ENCODE results near the gene COA7. TPM values are rescaled to one million over a fixed set of nuclear protein-coding genes. Genes with fewer than 3 reads are reported as not detected.
A peak's percentile ranks its signal among the peaks of the same experiment; 100 is the strongest.
"Not testable (repeated sequence)": the region's sequence is repeated elsewhere in the genome, so short reads cannot be mapped to it uniquely, and the experiment has no call there.

COA7 gene
- total and polyA plus RNA-seq, 4 experiments from 2014 or later: 2.3 to 5.3 (median 3.4) TPM

- no peaks in the 10 kb centered on the region for H3K27me3 Mint-ChIP-seq
- intact Hi-C loops (cut with micrococcal nuclease): no loop called here
- Histone ChIP-seq H3K36me3 (ENCODE audit: insufficient read depth, low read length) (peaks cover 6% of the 10 kb centered on the region), H3K4me3 (ENCODE audit: low read length in 2 of 2) (no peak overlapping the region), H3K27ac (ENCODE audit: low read depth, low read length) (no peak overlapping the region), H3K9me3 (ENCODE audit: control insufficient read depth in 1 of 2, low read length in 2 of 2) (no peaks in the 10 kb centered on the region), H3K4me1 (ENCODE audit: insufficient read depth, low read length) (peaks cover 4% of the 10 kb centered on the region), H3K27me3 (ENCODE audit: insufficient read depth, low read length) (no peaks in the 10 kb centered on the region)
- H3K36me3 Mint-ChIP-seq: peaks cover 12 to 14% of the 10 kb centered on the region in 2 donors
- H3K4me3 Mint-ChIP-seq: no peak overlapping the region
- H3K27ac Mint-ChIP-seq: no peak overlapping the region
- POLR2A ChIA-PET (ENCODE audit: partially characterized antibody): interaction anchor here (0.9 kb wide), 1 partner anchor 140 kb away, joined by 3 read pairs; the partner anchor contains the start of gene TUT4
- peaks cover 2 to 18% (median 9%) of the 10 kb centered on the region in 4 donors for H3K4me1 Mint-ChIP-seq
- H3K9me3 Mint-ChIP-seq: peaks cover 0 to 2% (median 0%) of the 10 kb centered on the region in 8 donors
- DNase-seq: no peak
- CTCF ChIA-PET (ENCODE audit: partially characterized antibody): interaction anchor here (0.7 kb wide), 1 partner anchor 60 kb away, joined by 3 read pairs; the partner anchor contains the start of gene SHISAL2A
These were observed 5.5 kb downstream of the COA7 start for GRCh38 chr1:52692697-52693096.

- Mint-ChIP-seq H3K4me1 (peaks cover 0 to 16% (median 4%) of the 10 kb centered on the region in 4 donors), H3K9me3 (no peaks in the 10 kb centered on the region), H3K4me3 (no peak overlapping the region), H3K27ac (peak overlapping the region in 2 of 7 donors; percentile 26 to 75), H3K36me3 (peaks cover 12 to 23% of the 10 kb centered on the region in 2 donors), H3K27me3 (no peaks in the 10 kb centered on the region)
- Histone ChIP-seq H3K36me3 (ENCODE audit: insufficient read depth, low read length) (peaks cover 6% of the 10 kb centered on the region), H3K9me3 (ENCODE audit: control insufficient read depth in 1 of 2, low read length in 2 of 2) (no peaks in the 10 kb centered on the region), H3K4me1 (ENCODE audit: insufficient read depth, low read length) (no peaks in the 10 kb centered on the region), H3K4me3 (ENCODE audit: low read length in 2 of 2) (no peak overlapping the region), H3K27me3 (ENCODE audit: insufficient read depth, low read length) (no peaks in the 10 kb centered on the region), H3K27ac (ENCODE audit: low read depth, low read length) (no peak overlapping the region)
- intact Hi-C loops (cut with micrococcal nuclease): no loop called here
- POLR2A ChIA-PET (ENCODE audit: partially characterized antibody): interaction anchor here (0.9 to 1.1 kb wide), 2 partner anchors 7 to 139 kb away, joined by 3 to 4 read pairs; partner anchors contain the start of gene TUT4
- no peak for DNase-seq
- CTCF ChIA-PET (ENCODE audit: partially characterized antibody): interaction anchor here (1.1 kb wide), 1 partner anchor 12 kb away, joined by 3 read pairs; no protein-coding TSS in a partner anchor
These were observed 6.3 kb downstream of the COA7 start for GRCh38 chr1:52691821-52692220.

- no peaks in the 10 kb centered on the region for H3K9me3 Mint-ChIP-seq
- no peaks in the 10 kb centered on the region for H3K27me3 ChIP-seq (ENCODE audit: insufficient read depth, low read length)
- H3K4me3 ChIP-seq (ENCODE audit: low read length in 2 of 2): no peak overlapping the region
- peaks cover 13 to 23% of the 10 kb centered on the region in 2 donors for H3K36me3 Mint-ChIP-seq
- DNase-seq: no peak
- H3K4me1 Mint-ChIP-seq: peaks cover 5 to 23% (median 7%) of the 10 kb centered on the region in 4 donors
- no peak overlapping the region for H3K4me3 Mint-ChIP-seq
- no peak overlapping the region for H3K27ac ChIP-seq (ENCODE audit: low read depth, low read length)
- H3K27me3 Mint-ChIP-seq: no peaks in the 10 kb centered on the region
- ChIA-PET POLR2A (ENCODE audit: partially characterized antibody) (interaction anchor here (0.7 to 1.2 kb wide), 10 partner anchors 16 to 322 kb away, joined by 3 to 7 read pairs (median 3); partner anchors contain the start of genes ORC1, PRPF38A and SHISAL2A), CTCF (ENCODE audit: partially characterized antibody) (interaction anchor here (0.7 to 2.9 kb wide), 22 partner anchors 9 to 321 kb away, joined by 3 to 21 read pairs (median 4); partner anchors contain the start of genes CC2D1B, ORC1, PRPF38A and TUT4)
- H3K9me3 ChIP-seq (ENCODE audit: control insufficient read depth in 1 of 2, low read length in 2 of 2): no peaks in the 10 kb centered on the region
- peaks cover 8% of the 10 kb centered on the region for H3K4me1 ChIP-seq (ENCODE audit: insufficient read depth, low read length)
- peak overlapping the region in 1 of 7 donors; percentile 31 for H3K27ac Mint-ChIP-seq
- intact Hi-C loops (cut with micrococcal nuclease): loop anchor here (1.0 to 10.0 kb wide), 9 partner anchors 50 to 560 kb away; partner anchors contain the start of genes CC2D1B, GPX7, ORC1 and PRPF38A
- peaks cover 2% of the 10 kb centered on the region for H3K36me3 ChIP-seq (ENCODE audit: insufficient read depth, low read length)
These were observed 11.3 kb downstream of the COA7 start for GRCh38 chr1:52686830-52687229.

- Mint-ChIP-seq H3K4me1 (peaks cover 5 to 23% (median 7%) of the 10 kb centered on the region in 4 donors), H3K27ac (peak overlapping the region; percentile 12 to 85 (median 81)), H3K4me3 (peak overlapping the region in 3 of 8 donors; percentile 26 to 49 (median 49)), H3K36me3 (peaks cover 13 to 20% of the 10 kb centered on the region in 2 donors)
- not testable (repeated sequence) for H3K27me3 Mint-ChIP-seq; H3K4me3 ChIP-seq (ENCODE audit: low read length in 2 of 2); H3K9me3 Mint-ChIP-seq; H3K27ac ChIP-seq (ENCODE audit: low read depth, low read length); H3K36me3 ChIP-seq (ENCODE audit: insufficient read depth, low read length); H3K4me1 ChIP-seq (ENCODE audit: insufficient read depth, low read length); H3K9me3 ChIP-seq (ENCODE audit: control insufficient read depth in 1 of 2, low read length in 2 of 2); H3K27me3 ChIP-seq (ENCODE audit: insufficient read depth, low read length)
- POLR2A ChIA-PET (ENCODE audit: partially characterized antibody): interaction anchor here (0.7 to 1.7 kb wide), 13 partner anchors 11 to 321 kb away, joined by 3 to 7 read pairs (median 3); partner anchors contain the start of genes ORC1, PRPF38A, SHISAL2A and TUT4
- intact Hi-C loops (cut with micrococcal nuclease): loop anchor here (1.0 to 10.0 kb wide), 9 partner anchors 49 to 559 kb away; partner anchors contain the start of genes CC2D1B, GPX7, ORC1 and PRPF38A
- CTCF ChIA-PET (ENCODE audit: partially characterized antibody): interaction anchor here (0.6 to 2.9 kb wide), 32 partner anchors 10 to 563 kb away, joined by 3 to 21 read pairs (median 4); partner anchors contain the start of genes CC2D1B, ORC1, PRPF38A and TUT4
- peak; percentile 80 to 84 (median 81) for DNase-seq
These were observed 11.8 kb downstream of the COA7 start for GRCh38 chr1:52686261-52686751.

- Histone ChIP-seq H3K9me3 (ENCODE audit: control insufficient read depth in 1 of 2, low read length in 2 of 2) (no peaks in the 10 kb centered on the region), H3K36me3 (ENCODE audit: insufficient read depth, low read length) (no peaks in the 10 kb centered on the region), H3K4me1 (ENCODE audit: insufficient read depth, low read length) (peaks cover 8% of the 10 kb centered on the region), H3K4me3 (ENCODE audit: low read length in 2 of 2) (no peak overlapping the region), H3K27ac (ENCODE audit: low read depth, low read length) (no peak overlapping the region), H3K27me3 (ENCODE audit: insufficient read depth, low read length) (no peaks in the 10 kb centered on the region)
- Mint-ChIP-seq H3K9me3 (no peaks in the 10 kb centered on the region), H3K27me3 (no peaks in the 10 kb centered on the region), H3K4me1 (peaks cover 5 to 23% (median 7%) of the 10 kb centered on the region in 4 donors), H3K27ac (peak overlapping the region in 4 of 7 donors; percentile 5 to 75 (median 40)), H3K4me3 (no peak overlapping the region), H3K36me3 (peaks cover 14 to 20% of the 10 kb centered on the region in 2 donors)
- ChIA-PET CTCF (ENCODE audit: partially characterized antibody) (interaction anchor here (0.7 to 2.9 kb wide), 5 partner anchors 16 to 545 kb away, joined by 3 to 21 read pairs (median 4); no protein-coding TSS in a partner anchor), POLR2A (ENCODE audit: partially characterized antibody) (interaction anchor here (1.4 kb wide), 1 partner anchor 47 kb away, joined by 3 read pairs; no protein-coding TSS in a partner anchor)
- intact Hi-C loops (cut with micrococcal nuclease): loop anchor here (10.0 kb wide), 1 partner anchor 80 kb away; the partner anchor contains the start of gene GPX7
- DNase-seq: no peak
These were observed 13.6 kb downstream of the COA7 start for GRCh38 chr1:52684545-52684944.

GRCh38 chr1:52683367-52683940, 14.7 kb downstream of the COA7 start:
- H3K27ac Mint-ChIP-seq: peak overlapping the region in 3 of 7 donors; percentile 1 to 75 (median 30)

More at GRCh38 chr1:52683367-52683940, 14.7 kb downstream of the COA7 start:
- intact Hi-C loops (cut with micrococcal nuclease): loop anchor here (10.0 kb wide), 1 partner anchor 79 kb away; the partner anchor contains the start of gene GPX7
- Mint-ChIP-seq H3K4me3 (no peak overlapping the region), H3K27me3 (no peaks in the 10 kb centered on the region), H3K4me1 (peaks cover 5 to 23% (median 8%) of the 10 kb centered on the region in 4 donors), H3K36me3 (peaks cover 20% of the 10 kb centered on the region in 2 donors), H3K9me3 (no peaks in the 10 kb centered on the region)
- POLR2A ChIA-PET (ENCODE audit: partially characterized antibody): interaction anchor here (0.6 kb wide), 1 partner anchor 128 kb away, joined by 3 read pairs; no protein-coding TSS in a partner anchor
- Histone ChIP-seq H3K27me3 (ENCODE audit: insufficient read depth, low read length) (no peaks in the 10 kb centered on the region), H3K9me3 (ENCODE audit: control insufficient read depth in 1 of 2, low read length in 2 of 2) (no peaks in the 10 kb centered on the region), H3K27ac (ENCODE audit: low read depth, low read length) (no peak overlapping the region), H3K4me3 (ENCODE audit: low read length in 2 of 2) (no peak overlapping the region), H3K36me3 (ENCODE audit: insufficient read depth, low read length) (no peaks in the 10 kb centered on the region), H3K4me1 (ENCODE audit: insufficient read depth, low read length) (peaks cover 8% of the 10 kb centered on the region)
- CTCF ChIA-PET (ENCODE audit: partially characterized antibody): interaction anchor here (1.3 to 2.2 kb wide), 4 partner anchors 45 to 544 kb away, joined by 3 to 6 read pairs (median 4); partner anchors contain the start of genes ORC1 and PRPF38A
- no peak for DNase-seq
